GM18858 (cell line): ENCODE data around the gene BLVRA.
"Not testable (repeated sequence)": the region's sequence is repeated elsewhere in the genome, so short reads cannot be mapped to it uniquely, and the experiment has no call there.

ENCODE experiments used
- ATAC-seq: cut with Tn5 transposase; IDR thresholded peaks from one replicate; pipeline ENCODE4 v1.9.1; 2021; ENCODE audit not compliant: unreplicated experiment

Gene BLVRA

GRCh38 chr7:43799605-43800004 lies 41.1 kb downstream of the BLVRA start:
- ATAC-seq = no peak

DNA sequence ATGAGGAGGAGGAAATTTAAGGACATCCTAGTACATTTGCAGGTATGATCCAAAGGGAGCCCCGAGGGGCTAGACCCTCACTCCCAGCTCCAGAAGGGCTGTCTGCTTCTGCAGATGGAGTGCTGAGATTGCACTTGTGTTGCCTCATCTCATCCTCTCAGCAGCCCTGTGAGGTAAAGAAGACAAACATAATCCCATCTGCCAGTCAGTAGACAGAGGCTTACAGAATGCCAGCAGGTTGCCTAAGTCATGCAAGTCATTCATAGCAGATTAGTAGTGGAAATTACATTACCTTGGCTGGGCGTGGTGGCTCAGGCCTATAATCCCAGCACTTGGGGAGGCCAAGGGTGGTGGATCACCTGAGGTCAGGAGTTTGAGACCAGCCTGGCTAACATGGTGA lies 45.4 kb downstream of the BLVRA start:
- ATAC-seq = no peak

DNA sequence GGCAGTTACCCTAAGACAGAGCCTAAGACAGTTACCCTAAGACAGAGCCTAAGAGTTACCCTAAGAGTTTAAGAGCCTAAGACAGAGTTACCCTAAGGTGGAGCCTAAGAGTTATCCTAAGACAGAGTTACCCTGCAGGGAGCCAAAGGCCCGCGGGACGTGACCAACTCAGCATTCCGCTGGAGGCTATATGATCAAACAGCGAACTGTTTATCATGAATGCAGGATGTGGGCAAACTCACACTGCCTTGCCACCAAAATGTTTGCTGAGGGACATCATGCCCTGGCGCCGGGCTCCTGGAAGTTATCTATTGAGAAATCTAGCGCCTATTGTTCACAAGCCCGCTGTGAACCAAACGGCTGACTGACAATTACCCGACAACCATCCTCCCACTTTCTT lies 49.9 kb downstream of the BLVRA start:
- no peak for ATAC-seq

GRCh38 chr7:43810195-43810941 lies 51.9 kb downstream of the BLVRA start:
- not testable (repeated sequence) for ATAC-seq

GRCh38 chr7:43815373-43815772 lies 56.9 kb downstream of the BLVRA start:
- ATAC-seq = no peak

DNA sequence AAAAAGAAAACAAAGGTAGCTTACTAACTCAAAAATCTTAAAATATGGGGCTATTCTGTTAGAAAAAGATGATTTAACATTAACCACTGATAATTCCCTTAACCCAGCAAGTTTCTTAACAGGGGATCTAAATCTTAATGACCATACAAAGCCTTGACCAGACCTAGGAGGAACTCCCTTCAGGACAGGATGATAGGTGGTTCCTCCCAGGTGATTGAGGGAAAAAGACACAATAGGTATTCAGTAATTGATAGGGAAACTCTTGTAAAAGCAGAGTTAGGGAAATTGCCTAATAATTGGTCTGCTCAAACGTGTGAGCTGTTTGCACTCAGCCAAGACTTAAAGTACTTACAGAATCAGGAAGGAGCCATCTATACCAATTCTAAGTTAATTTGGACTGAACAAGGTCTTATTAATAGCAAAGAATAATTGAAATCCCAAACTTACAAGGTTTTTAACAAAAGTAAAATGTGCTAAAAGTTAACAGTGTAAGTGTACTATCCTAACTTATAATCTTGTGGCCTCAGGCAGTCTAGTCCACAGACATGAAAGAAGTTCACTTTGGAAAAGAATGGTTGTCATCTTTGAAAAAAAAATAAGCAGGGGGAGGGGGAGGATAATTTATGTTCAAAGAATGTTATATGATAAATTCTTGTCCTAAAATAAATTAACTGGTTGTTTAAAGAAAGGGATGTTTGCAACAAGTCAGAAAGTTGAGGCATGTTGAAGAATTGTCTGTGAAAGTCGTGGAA lies 57.7 kb downstream of the BLVRA start:
- ATAC-seq = not testable (repeated sequence)

DNA sequence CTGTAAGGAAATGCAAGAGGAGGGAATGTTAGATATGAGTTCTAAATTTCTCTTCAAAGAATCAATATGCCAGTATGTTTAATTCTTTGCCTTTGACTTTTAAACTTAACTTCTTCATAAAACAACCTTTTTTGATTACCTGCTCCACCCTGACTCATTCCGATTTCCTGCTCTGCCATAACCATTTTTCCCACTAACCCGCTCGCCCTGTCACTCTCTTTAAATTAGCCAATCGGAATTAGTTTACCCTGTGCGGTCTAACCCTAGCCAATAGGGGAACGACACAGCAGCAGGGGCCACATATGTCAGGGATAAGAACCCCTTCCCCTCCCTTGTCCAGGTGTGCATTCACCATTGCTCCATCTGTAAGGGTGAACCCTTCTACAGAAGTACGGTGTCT lies 64.9 kb downstream of the BLVRA start:
- ATAC-seq = not testable (repeated sequence)

GRCh38 chr7:43823941-43824340 lies 65.5 kb downstream of the BLVRA start:
- no peak for ATAC-seq

DNA sequence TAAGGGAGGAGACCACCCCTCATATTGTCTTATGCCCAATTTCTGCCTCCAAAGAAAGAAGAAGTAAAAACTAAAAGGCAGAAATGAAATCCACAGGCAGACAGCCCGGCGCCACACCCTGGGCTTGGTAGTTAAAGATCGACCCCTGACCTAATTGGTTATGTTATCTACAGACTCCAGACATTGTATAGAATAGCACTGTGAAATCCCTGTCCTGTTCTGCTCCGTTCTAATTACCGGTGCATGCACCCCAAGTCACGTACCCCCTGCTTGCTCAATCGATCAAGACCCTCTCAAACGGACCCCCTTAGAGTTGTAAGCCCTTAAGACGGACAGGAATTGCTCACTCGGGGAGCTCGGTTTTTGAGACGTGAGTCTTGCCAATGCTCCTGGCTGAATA lies 66.0 kb downstream of the BLVRA start:
- ATAC-seq = not testable (repeated sequence)

DNA sequence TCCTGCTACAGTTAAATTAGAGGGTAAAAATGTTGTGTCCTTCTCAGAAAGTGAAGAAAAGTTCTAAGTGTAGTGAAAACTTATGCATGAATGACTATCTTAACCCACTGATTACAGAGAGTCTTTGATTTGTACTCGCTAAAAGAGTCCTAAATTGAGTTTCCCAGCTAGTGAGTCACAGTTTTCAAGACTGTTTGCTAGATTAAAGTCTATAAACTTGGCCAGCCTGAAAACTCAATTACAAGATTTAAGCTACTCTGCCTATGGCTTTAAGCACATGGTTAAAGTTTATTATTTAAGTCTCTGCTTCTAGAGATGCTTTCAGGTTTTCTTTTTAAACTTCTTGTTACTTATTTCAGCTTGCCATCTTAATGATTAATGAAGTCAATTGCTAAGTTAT lies 66.5 kb downstream of the BLVRA start:
- ATAC-seq = no peak

DNA sequence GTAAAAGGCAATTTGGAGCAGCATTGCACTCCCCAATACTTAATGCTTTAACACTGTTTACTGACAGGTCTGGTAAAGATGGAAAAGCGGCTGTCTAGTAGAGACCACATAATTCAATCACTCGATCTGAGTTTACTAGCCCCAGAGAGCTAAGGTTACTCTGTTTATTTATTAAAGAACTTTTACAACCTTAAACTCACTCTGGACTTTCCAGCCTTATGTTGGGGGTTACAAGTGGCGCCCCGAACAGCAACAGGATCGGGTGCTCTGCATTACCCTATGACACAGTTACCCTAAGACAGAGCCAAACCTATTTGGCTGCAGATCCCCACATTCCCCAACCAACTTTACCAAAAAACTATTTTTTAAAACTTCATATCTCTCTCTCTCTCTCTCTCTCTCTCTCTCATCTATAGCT lies 66.9 kb downstream of the BLVRA start:
- ATAC-seq = no peak

- ATAC-seq = not testable (repeated sequence)
Observed at GRCh38 chr7:43830917-43831316, 72.4 kb downstream of the BLVRA start.

- ATAC-seq = peak; percentile 37
Observed at GRCh38 chr7:43834463-43835251, 76.2 kb downstream of the BLVRA start.

GRCh38 chr7:43838201-43838658 lies 79.8 kb downstream of the BLVRA start:
- ATAC-seq = no peak

GRCh38 chr7:43843296-43843695 lies 84.8 kb downstream of the BLVRA start:
- ATAC-seq = no peak

DNA sequence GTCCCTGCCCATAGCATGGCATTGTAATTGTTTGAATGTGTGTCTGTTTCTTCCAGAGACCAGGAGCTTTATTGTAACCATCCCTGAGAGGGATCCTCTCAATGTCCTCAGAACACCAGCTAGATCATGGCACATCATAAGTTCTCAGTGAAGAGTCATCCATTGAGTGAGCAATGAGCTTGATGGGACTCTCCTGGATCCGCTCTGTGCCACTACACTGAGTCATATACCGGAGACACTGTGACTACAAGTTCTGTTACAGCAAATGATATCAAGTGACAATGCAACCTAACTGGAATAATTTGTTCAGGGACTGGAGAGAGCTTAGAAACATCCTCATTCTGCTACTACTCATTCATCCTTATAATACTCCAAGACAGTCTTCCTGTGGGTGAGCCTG lies 85.8 kb downstream of the BLVRA start:
- ATAC-seq = no peak

DNA sequence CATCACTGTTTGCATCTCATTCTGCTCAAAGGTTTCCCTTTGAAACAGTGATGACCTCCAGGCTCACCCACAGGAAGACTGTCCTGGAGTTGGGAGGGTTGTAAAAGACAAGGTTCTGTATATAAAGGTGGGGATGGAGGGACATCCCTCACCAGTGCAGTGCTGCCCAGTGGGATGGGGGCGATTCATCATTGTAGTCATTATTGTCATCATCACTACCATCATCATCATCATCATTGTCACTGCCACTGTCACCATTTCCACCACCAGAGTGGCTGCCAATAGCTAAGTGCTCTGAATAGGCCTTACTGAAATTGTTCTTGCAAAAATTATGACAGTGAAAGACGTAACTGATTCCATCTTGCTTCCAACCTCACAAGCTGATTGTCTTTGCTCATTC lies 86.2 kb downstream of the BLVRA start:
- ATAC-seq = no peak

GRCh38 chr7:43847496-43847895 lies 89.0 kb downstream of the BLVRA start:
- ATAC-seq = no peak

DNA sequence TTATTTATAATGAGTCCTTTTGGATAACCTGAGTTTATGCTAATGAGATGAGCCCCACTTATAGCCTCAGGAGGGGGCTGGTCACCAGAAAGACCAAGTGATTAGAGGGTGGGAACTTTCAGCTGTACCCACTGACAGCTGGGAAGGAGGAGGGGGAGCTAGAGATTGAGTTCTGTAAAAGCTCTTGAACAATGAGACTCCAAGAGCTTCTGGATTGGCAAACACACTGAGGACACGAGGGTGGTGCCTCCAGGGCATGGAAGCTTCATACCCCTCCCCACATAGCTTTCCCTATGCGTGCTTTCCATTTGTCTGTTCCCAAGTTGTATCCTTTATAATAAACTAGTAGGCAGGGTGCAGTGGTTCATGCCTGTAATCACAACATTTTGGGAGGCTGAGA lies 90.6 kb downstream of the BLVRA start:
- ATAC-seq = no peak

GRCh38 chr7:43850348-43851116 lies 92.1 kb downstream of the BLVRA start:
- no peak for ATAC-seq

GRCh38 chr7:43851805-43852204 lies 93.3 kb downstream of the BLVRA start:
- ATAC-seq = no peak
